GM19025 (cell line): ENCODE results near the gene GABRP.

ENCODE experiments used
- ATAC-seq: cut with Tn5 transposase; IDR thresholded peaks from one replicate; pipeline ENCODE4 v1.9.1; 2021; ENCODE audit warnings: mild to moderate bottlenecking, low read depth, moderate library complexity; ENCODE audit not compliant: unreplicated experiment

GABRP gene, protein sequence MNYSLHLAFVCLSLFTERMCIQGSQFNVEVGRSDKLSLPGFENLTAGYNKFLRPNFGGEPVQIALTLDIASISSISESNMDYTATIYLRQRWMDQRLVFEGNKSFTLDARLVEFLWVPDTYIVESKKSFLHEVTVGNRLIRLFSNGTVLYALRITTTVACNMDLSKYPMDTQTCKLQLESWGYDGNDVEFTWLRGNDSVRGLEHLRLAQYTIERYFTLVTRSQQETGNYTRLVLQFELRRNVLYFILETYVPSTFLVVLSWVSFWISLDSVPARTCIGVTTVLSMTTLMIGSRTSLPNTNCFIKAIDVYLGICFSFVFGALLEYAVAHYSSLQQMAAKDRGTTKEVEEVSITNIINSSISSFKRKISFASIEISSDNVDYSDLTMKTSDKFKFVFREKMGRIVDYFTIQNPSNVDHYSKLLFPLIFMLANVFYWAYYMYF

DNA sequence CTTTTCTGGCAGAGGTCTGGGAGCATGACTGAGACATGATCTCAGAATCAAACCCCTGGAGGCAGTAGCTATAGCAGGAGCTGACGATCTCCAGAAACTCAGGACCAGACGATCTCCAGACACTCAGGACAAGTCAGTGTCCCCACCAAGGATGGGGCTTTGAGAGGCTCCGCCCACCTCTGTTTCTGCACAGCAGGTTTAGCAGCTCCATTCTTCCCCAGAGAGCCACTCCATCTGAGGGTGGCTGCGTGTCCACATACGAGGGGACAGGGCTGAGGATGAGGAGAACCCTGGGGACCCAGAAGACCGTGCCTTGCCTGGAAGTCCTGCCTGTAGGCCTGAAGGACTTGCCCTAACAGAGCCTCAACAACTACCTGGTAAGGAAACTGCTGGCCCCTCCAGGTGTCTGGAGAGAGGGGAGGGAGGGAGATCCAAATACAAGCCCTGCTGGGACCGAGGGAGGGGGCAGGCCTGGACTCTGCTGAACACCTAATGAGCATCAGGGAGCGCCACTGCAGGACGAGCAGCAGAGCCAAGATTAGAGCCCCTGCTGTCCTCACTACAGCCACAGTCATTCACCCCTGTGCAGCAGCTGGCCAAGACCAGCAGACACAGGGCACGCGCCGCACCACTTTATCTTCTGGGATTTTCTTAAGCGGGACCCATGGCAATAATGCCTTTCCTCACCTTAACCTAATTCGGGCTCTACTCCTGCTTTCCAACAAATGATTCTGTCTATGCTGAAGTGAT is at the start of gene GABRP:
Gene GABRP, plus strand, starts transcription at position 228 of the 750 bp plus-strand sequence. CDS start 4,891 bp downstream, outside the sequence.
- ATAC-seq: no peak

DNA sequence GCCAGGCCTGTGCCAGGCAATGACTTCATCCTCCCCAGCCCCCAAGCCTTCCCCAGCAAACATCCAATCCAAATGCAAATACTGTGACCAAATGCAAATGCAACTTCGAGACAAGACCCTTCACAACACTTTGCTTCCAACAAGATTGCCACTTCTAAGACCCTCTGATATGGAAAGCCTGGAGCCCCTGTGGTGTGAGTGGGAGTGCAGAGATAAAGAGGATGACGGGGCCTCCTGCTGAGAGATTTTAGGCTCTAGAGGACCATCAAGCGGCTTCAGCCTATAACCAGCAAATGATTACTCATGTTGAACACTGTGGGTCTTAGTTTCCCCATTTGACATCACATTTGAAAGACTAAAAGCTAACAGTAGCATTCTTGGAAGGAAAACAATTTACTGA is 46.6 kb upstream of the GABRP start:
- ATAC-seq: no peak

DNA sequence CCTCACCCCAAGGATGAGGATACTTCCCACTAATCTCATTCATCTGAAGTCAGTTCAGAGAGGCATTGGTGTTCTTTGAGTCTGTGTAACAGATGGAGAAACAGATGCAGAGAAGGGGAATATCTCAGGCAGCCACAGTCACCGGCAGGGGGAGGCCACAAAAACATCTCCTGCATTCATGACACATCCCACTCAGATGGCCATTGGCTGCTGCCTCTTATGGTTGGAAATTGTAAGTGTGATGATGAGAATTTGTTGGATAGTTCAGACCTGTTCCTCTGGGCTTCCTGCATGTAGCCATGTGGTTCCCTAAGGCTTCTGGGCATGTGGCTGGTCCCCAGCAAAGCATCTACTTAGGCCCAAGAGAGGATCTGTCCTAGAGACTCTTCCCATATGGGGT is 45.9 kb upstream of the GABRP start:
- ATAC-seq: no peak

DNA sequence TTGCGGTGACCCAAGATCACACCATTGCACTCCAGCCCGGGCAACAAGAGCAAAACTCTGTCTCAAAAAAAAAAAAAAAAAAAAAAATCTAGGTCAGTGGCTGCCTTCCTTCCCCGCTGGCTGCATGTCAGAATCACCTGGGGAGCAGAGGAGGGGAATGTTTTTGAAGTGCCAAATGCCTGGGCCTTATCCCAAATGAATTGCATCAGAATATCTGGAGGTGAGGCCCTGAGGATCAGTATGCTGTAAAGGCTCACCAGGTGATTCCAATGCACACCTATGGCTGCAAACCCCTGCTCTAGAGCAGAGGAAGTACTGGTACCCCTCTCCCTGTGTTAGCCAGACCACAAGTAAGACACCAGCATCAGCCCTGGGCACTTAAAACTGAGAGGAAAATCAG is 44.7 kb upstream of the GABRP start:
- no peak for ATAC-seq

DNA sequence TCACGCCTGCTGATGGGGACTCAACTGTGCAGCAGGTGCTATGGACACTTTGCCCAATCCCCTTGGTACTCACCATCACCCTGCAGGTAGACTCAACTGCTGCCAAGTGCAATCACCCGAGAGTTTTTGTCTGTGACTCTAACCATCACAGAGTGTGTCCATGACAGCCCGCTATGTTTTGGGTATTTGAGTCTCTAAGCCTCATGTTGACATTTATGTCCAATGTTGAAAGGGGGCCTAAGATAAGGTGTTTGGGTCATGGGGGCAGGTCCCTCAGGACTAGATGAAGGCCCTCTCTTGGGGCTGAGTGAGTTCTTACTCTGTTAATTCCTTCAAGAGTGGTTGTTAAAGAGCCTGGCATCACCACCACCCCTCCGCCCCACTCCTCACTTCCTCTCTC is 44.1 kb upstream of the GABRP start:
- no peak for ATAC-seq

DNA sequence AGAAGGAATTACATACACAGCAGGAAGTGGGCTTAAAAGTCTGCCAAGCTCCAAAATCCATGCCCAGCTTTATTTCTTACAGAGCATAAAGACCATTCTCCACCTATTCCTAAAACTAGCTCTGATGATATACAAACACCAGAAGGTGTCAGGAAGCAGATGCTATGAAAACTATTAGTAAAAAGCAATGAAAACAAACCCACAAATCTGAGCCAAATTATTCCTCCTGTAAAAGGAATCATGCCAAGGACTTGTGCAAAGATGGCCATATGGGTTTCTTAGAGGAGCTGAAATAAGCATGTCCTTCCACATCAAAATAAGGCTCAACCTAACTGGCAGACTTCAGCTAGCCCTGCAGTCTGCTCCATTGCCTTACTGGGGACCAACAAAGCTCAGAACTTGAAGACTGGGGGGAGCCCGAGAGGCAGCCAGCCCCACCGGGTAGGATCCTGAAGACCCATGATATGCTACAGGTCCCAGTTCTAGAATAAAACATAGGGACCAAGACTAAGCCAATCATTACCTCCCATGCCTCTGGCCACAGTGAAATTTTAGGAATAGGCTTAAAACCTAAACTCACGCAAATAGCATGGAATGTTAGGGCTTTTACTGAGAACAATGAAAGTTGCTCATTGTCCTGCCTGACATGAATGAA is 42.8 kb upstream of the GABRP start:
- ATAC-seq: no peak

DNA sequence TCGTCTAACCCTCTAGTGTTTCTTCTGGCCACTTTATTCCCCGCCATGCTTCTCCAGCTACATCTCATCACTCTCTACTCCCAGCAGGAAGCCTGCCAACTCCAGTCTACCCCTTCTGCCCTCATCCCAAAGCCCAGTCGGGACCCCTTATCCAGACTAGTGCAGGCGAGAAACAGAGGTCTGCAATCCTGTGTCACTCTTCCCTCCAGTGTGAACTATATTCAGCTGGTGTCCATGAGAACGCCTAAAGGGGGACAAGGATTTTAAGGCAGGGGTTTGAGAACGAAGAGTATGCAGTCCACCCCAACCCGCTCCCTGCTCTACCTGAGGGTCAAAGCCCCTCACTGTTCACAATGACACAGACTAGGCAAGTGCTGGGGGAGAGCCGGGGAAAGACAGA is 41.7 kb upstream of the GABRP start:
- no peak for ATAC-seq

DNA sequence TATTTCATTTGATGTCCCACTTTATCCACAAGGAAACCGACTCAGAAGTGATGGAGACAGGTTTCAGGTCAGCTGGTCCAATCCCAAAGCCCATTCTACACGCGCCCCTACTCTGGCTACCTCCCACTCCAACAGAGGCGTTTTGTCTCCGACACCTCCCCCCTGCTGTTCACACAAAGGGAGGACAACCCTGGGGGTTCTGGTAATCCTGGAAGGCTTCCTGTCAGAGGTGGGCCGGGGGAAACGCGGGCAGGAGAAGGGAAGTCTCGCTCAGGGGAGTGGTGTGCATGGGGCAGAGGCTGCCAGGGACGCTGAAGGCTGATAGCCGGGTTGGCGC is 39.7 kb upstream of the GABRP start:
- ATAC-seq: no peak

DNA sequence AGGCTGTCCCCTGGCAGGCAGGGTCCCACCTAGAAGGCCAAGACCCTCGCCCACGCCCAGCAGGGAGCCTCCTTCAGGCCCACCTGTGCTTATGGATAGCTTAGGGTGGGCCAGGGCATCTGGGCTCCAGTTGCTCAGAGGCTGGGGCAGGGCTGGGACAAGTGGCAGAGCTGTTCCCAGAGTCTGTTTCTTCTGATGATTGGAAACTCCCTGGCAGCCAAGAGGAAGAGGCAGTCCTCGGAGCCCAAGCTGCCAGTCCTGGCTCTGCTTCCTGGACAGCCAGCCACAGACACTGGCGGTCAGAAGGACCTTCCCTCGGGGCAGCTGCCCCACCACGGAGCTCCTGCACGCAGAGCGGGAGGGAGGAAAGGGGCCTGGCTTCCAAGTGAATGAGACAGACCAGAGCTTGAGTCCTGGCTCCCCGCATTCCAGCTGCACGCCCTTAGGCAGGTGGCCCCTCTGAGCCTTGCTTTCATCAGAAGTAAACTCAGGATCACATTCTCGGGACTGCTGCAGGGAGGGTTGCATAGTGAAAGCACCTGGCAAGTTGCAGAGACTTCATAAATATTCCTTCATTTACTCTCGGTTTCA is 37.9 kb upstream of the GABRP start:
- no peak for ATAC-seq

DNA sequence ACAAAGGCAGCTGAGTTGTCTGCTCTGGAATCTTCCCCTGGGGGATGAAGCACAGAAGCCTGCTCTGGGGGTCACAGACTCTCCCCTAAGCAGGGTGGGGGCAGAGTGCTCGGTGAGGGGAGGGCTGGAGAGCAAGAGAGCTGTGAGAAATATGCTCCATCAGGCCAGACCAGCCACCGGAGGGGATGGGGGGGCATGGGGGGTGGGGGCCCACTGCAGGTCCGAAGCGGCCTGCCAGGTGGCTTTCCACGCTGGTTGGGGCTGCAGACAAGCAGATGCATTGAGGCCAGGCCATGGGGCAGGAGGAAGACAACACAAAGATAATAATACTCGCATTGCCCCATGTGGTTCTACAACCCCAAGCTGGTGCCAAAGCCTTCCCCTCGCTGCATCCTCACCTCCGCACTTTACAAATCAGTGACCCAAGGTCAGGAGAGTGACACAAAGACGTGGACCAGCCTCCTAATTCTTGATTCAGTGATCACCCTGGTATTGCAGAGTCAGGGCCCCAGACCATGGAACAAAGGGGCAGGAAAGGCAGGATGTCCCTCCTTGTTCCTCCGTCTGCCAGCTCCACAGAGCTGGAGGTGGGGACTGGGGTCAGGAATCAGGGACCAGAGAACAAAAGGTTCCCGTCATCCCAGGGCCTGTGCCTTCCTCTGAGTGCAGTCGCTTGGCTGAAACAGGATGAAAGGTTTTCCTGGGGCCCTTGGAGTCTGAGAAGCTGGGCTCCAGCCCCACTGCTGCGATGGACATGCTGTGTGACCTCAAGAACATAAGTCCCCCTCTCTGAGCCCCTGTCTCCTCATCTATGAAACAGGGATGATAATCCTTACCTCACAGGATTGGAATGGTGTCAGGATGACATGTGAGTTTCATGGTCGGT is 37.2 kb upstream of the GABRP start:
- ATAC-seq: no peak

DNA sequence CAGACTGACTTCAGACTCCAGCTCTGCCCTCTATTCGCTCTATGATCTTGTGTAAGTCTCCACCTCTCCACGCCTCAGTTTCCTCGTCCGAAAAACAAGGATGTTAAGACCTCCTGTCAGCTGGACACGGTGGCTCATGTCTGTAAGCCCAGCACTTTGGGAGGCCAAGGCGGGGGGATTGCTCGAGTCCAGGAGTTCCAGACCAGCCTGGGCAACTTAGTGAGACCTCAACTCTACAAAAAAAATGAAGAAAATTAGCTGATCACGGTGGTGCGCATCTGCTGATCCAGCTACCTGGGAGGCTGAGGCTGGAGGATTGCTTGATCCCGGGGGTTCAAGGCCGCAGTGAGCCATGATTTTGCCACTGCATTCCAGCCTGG is 36.6 kb upstream of the GABRP start:
- ATAC-seq: no peak

DNA sequence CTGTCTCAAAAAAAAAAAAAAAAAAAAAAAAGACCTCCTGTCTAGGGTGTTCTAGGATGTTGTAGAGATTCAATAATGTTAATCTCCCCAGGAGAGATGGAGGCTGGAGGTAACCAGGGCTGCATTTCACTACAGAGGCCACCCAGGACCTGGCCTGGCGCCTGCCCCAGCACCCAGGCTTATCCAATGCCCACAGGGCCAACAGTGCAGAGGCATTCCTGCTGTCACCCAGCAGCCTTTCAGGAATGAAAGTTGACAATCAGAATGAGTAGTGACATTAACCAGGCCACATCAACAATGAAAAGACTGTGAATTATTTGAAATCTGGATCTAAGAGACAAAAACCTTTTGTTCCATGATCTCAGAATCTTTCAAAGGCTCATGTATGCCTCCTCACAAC is 36.2 kb upstream of the GABRP start:
- ATAC-seq: no peak

DNA sequence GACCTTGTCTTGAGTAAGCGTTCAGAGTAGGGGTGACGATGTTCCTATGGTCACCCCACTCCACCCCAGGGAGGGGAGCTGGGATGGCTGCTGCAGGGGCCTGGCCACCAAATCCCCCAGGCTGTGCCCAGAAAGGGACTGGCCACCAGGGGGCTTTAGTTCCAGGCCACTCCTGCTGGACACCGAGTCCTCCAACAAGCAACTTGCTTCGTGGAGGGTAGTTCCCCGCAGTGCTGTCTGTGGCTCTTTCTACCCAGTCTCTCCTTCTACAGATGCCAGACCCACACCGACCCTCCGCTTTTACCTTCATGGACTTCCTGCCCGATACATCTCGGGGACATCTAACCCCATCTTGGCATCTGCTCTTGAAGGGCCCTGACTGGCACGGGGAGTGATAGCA is 35.7 kb upstream of the GABRP start:
- ATAC-seq: no peak

DNA sequence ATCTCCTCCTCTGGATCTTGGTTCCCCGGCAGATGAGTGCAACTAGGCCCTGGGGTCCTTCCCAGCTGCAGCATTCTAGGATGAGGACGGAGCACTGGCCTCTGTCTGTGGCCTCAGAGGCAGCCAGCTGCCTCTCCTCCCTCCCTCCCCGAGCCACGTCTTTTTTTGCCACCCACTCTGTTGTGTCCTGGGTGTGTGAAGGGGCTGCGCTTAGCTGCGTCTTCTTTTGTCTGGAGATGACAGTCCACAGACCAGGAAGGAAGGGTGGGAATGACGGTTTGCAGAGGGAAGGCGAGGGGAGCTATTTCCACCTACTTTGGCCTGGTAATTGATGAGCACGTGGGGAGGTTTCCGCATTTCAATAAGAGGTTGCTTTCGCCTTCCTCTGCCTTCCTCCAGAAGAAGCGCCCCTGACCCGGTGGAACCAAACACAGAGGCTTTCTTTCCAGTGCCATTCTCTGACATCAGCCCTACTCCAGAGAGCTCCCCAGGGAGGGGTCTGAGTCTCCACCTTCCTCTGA is 34.5 kb upstream of the GABRP start:
- ATAC-seq: no peak

DNA sequence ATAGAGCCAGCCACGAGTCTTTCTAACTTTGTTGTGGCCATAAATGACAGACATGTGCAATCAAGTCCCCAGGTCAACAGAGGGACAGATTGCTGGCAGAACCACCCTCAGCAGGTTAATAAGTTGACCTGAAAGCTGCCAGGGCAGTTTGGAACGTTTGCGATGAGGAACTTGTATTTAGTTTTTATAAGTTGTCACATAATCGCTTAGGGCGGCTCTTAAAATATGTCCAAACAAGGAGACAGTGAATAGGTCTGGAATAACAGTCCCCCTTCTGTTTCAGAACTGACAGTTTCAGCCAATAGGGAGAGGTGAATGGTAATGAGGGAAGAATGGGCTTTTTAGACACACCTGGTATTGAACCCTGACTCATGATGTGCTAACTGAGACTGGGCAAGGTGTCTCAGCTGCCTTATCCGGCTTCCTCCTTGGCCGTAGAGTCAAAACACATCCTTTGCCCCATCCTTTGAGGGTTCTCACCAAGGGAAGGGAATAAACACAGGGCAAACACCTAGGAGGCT is 33.6 kb upstream of the GABRP start:
- ATAC-seq: no peak

DNA sequence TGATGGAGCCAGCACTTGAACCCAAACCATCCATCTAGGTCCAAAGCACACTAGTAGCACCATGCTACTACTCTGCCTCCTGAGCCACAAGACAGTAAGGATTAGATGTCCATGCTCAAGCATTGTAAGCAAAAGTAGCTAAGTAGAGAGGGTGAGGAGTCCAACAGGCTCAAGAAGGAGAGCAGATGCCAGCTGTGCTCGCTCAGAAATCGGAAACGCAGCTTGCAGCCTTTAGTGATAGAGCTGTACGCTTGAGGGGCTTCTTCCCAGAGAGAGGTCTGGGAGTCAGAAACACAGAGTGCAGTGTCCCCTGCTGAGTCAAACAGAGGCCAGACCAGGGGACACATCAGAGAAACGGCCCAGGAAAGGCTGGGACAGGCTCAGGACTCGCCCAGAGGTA is 32.7 kb upstream of the GABRP start:
- no peak for ATAC-seq

DNA sequence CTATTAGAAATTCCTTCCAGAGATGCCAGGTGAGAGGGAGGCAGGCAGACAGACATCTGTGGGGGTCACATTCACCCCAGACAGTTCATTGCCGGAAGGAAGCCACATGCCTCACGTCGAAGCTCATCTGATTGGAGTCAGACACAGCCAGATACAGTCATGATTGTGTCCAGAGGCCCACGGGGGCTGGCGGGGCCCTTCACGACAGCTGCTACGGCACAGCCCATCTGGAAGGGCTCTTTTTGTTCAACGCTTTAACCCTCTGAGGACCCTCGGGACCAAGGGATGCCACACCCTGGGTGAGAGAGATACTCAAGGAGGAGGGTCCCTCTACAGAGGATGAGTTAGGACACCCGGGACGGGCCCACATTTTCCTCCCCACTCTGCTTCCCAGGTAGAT is 31.9 kb upstream of the GABRP start:
- no peak for ATAC-seq

DNA sequence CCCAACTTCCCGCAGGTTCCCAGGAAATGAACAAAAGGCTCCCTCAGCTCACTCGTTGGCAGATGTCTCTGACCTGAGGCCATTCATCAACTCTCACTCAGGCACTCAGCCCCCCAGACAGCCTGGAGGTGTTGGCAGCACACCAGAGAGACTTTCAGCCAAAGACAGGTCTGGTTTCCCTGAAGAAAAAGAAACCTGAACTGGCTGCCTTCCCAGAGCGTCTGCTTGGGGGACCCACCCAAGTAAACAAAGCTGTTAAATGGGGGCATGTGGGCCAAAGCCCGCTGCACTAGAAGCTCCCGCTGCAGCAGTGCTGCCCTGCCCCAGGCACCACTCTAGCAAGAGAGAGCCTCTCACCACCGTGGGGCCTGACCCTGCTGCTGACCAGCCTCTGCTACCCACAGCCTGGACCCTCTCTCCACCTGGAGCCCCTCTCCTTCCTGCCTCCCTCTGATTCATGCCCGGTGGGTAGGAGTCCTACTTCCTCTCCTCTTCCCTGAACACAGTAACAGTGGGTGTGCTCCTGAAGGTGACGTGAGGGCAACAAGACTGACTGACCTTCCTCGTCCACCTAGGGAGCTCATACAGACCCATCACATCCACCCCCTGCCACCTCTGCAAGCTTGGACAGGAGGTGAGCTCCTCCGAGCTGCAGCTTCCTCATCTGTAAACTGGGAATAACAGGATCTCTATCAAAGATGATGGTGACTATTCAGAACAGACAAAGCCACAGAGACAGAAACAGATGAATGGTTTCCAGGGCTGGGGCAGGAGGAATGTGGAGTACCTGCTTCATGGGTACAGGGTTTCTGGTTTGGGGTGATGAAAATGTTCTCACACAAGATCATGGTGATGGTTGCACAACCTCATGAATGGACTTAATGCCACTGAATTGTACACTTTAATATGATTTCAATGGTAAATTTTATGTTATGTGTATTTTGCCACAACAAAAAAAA is 31.0 kb upstream of the GABRP start:
- no peak for ATAC-seq

DNA sequence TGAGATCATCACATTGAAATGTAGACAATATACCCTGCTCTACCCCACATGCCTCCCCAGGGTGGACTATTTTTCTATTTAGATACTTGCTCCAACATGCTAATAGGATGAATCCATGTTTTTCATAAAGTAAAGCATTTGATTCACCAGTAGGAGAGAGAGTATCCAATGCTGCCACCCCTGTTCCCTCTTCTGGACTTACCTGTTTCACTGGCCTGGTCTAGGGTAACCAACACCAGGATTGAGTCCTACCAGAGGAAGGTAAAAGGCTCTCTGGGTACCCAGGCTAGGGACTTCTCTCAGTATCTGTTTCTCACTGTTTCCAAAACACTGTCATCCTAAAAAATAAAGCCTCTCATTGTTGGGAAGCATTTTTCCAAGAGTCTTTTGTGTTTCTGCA is 30.2 kb upstream of the GABRP start:
- ATAC-seq: no peak
